GM12878 (cell line): ENCODE measurements around the gene ZDHHC18.

ENCODE experiments used
- POLR2AphosphoS5 ChIP-seq: IDR thresholded peaks from 2 replicates; pipeline ENCODE4 v1.6.1; 2011; ENCODE audit warnings: mild to moderate bottlenecking, low read length, inconsistent platforms
- RBBP5 ChIP-seq: fragments of 200-600 bp; sonication (generic); conservative IDR thresholded peaks from 2 replicates; pipeline ENCODE4 v1.6.1; 2016
- TF ChIP-seq, protein P1 (sequence below): fragments of 150-350 bp; IDR thresholded peaks from 2 replicates; pipeline ENCODE4 v1.6.1; 2014; ENCODE audit warnings: mild to moderate bottlenecking, low read depth, low read length
- TF ChIP-seq, protein P2 (sequence below): IDR thresholded peaks from 2 replicates; pipeline ENCODE4 v1.6.1; 2012; ENCODE audit warnings: low read depth, low read length, improper control_type of control experiment

GRCh38 chr1:26852701-26853100 is 26.2 kb downstream of the ZDHHC18 start:
- no peak for TF ChIP-seq RBBP5
- TF ChIP-seq, protein P1, sequence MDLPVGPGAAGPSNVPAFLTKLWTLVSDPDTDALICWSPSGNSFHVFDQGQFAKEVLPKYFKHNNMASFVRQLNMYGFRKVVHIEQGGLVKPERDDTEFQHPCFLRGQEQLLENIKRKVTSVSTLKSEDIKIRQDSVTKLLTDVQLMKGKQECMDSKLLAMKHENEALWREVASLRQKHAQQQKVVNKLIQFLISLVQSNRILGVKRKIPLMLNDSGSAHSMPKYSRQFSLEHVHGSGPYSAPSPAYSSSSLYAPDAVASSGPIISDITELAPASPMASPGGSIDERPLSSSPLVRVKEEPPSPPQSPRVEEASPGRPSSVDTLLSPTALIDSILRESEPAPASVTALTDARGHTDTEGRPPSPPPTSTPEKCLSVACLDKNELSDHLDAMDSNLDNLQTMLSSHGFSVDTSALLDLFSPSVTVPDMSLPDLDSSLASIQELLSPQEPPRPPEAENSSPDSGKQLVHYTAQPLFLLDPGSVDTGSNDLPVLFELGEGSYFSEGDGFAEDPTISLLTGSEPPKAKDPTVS, result no peak
- TF ChIP-seq, protein P2, sequence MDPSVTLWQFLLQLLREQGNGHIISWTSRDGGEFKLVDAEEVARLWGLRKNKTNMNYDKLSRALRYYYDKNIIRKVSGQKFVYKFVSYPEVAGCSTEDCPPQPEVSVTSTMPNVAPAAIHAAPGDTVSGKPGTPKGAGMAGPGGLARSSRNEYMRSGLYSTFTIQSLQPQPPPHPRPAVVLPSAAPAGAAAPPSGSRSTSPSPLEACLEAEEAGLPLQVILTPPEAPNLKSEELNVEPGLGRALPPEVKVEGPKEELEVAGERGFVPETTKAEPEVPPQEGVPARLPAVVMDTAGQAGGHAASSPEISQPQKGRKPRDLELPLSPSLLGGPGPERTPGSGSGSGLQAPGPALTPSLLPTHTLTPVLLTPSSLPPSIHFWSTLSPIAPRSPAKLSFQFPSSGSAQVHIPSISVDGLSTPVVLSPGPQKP, result no peak
- no peak for TF ChIP-seq POLR2AphosphoS5
